Endothelial cell of umbilical vein (primary cell): Measurements from ENCODE around the gene ZNF483.

Source experiments
- EZH2 ChIP-seq: IDR thresholded peaks from 2 replicates; pipeline ENCODE4 v1.6.1; 2012; ENCODE audit warnings: borderline replicate concordance, low read depth, mild to moderate bottlenecking, moderate library complexity, low read length, inconsistent platforms; ENCODE audit not compliant: severe bottlenecking
- FOS ChIP-seq: IDR thresholded peaks from 2 replicates; pipeline ENCODE4 v1.6.1; 2011; ENCODE audit warnings: mild to moderate bottlenecking, low read length, moderate library complexity, borderline replicate concordance; ENCODE audit not compliant: insufficient read depth
- GATA2 ChIP-seq: IDR thresholded peaks from 2 replicates; pipeline ENCODE4 v1.7.0; 2011; ENCODE audit warnings: low read depth, mild to moderate bottlenecking, moderate library complexity, mixed read lengths, low read length; ENCODE audit not compliant: insufficient read length, insufficient read depth
- JUN ChIP-seq: IDR thresholded peaks from 2 replicates; pipeline ENCODE4 v1.6.1; 2011; ENCODE audit warnings: borderline replicate concordance, low read depth; ENCODE audit not compliant: insufficient read length, insufficient read depth
- MYC ChIP-seq: IDR thresholded peaks from one replicate; pipeline ENCODE4 v1.6.1; 2011; ENCODE audit warnings: mild to moderate bottlenecking, low read depth, low read length
- POLR2A ChIP-seq: IDR thresholded peaks from 2 replicates; pipeline ENCODE4 v1.6.1; 2012; ENCODE audit warnings: low read depth, mild to moderate bottlenecking, control low read depth, low read length
- POLR2AphosphoS5 ChIP-seq: IDR thresholded peaks from 2 replicates; pipeline ENCODE4 v1.6.1; 2012; ENCODE audit warnings: low read depth, mild to moderate bottlenecking, control low read depth, low read length, moderate library complexity; ENCODE audit not compliant: insufficient read depth
- TF ChIP-seq, protein P1 (sequence below), 2 donors: IDR thresholded peaks; 1 replicate in 1 of 2; 2 replicates in 1 of 2; pipeline ENCODE4 v1.5.1; 2011; ENCODE audit warnings: low read length in 2 of 2, mild to moderate bottlenecking in 2 of 2, moderate library complexity in 2 of 2, control low read depth in 1 of 2, inconsistent platforms in 1 of 2, low read depth in 1 of 2; ENCODE audit not compliant: insufficient read depth in 1 of 2; ENCODE audit errors: extremely low read depth in 1 of 2
- TF ChIP-seq, protein P2 (sequence below): IDR thresholded peaks from 2 replicates; pipeline ENCODE4 v1.6.1; 2011; ENCODE audit not compliant: insufficient read depth, insufficient read length

DNA sequence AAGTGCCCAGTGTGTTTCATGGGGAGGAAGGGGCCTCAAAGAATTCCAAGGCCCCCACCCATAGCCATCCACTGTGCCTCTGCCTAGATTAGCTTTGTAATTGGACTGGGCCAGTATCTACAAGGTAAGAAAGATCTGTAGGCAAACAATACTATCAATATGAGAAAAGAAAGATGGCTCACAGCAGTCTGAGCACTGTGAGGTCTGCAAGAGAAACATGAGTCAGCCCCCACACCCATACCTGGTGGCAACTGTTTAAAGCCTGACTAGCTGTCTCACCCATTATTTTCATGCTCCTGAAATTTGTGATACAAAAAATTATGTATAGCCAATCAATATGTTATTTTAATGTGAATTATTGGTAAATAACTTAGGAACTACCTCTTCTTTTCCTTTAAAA, 10.0 kb upstream of the ZNF483 start:
- TF ChIP-seq, protein P1, sequence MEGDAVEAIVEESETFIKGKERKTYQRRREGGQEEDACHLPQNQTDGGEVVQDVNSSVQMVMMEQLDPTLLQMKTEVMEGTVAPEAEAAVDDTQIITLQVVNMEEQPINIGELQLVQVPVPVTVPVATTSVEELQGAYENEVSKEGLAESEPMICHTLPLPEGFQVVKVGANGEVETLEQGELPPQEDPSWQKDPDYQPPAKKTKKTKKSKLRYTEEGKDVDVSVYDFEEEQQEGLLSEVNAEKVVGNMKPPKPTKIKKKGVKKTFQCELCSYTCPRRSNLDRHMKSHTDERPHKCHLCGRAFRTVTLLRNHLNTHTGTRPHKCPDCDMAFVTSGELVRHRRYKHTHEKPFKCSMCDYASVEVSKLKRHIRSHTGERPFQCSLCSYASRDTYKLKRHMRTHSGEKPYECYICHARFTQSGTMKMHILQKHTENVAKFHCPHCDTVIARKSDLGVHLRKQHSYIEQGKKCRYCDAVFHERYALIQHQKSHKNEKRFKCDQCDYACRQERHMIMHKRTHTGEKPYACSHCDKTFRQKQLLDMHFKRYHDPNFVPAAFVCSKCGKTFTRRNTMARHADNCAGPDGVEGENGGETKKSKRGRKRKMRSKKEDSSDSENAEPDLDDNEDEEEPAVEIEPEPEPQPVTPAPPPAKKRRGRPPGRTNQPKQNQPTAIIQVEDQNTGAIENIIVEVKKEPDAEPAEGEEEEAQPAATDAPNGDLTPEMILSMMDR (IDR thresholded peaks at IDR 0.05; ENCODE audit: extremely low read depth in 1 of 2, insufficient read depth in 1 of 2, low read depth in 1 of 2, low read length in 2 of 2): no peak
- TF ChIP-seq EZH2 (no peak), FOS (no peak), POLR2AphosphoS5 (no peak), POLR2A (no peak), JUN (no peak), GATA2 (no peak), MYC (no peak)
- TF ChIP-seq, protein P2, sequence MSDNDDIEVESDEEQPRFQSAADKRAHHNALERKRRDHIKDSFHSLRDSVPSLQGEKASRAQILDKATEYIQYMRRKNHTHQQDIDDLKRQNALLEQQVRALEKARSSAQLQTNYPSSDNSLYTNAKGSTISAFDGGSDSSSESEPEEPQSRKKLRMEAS: no peak
